ENCODE measurements around the gene EIPR1.

Gene EIPR1

GRCh38 chr2:3142961-3143571 is 234.6 kb downstream of the EIPR1 start:
- no peak for DNase-seq

DNA sequence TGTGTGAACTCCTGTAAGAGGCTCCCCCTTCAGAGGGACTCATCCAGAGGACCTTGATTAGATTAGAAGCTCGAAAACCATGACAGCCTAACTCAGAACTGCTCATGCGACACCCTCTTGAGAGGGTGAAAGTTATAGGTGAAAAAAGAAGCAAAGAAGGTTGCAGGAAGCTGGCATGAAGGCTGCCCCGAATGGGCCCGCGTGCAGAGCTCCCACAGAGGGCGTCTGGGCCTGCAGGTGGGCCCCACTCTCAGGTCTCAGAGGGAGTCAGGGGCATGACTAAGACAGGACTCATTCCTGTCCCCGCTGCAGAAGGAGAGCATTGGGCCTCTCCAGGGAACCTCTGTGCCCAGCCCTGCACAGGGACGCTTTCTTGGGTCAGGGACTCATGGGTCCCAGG is 235.4 kb downstream of the EIPR1 start:
- no peak for DNase-seq

- DNase-seq: no peak
Observed at GRCh38 chr2:3141696-3142095, 235.9 kb downstream of the EIPR1 start.

- no peak for DNase-seq
Observed at GRCh38 chr2:3139906-3140305, 237.7 kb downstream of the EIPR1 start.
